GM12873 (cell line): ENCODE measurements around the gene TAS2R19.

Source experiments
- TF ChIP-seq, protein P1 (sequence below): IDR thresholded peaks from 2 replicates; pipeline ENCODE4 v1.5.1; 2012; ENCODE audit warnings: low read depth, mild to moderate bottlenecking, moderate library complexity, low read length, control low read depth; ENCODE audit not compliant: insufficient read depth; ENCODE audit errors: missing control alignments

TAS2R19 gene

DNA sequence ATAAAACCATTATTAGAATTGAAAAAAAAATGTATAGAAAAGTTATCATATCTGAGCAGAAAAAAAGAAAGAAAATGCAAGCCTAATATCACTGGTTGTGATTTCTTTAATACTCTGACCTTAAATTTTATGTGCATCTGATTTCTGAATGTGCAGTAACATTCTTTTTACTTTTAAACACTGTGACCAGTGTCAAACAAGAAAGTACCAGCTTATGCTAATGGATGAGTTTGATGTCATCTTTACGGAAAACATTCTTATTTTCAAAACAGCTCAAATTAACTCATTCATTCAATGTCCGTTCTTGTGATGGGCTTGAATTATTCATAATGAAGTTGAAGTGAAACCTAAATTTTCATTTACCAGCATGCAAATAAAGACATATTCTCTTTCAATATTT is 35.6 kb downstream of the TAS2R19 start, which contains the start of gene TAS2R50:
Gene TAS2R50 (minus strand): TSS at position 101 of the 400 bp plus-strand sequence. CDS start 52 bp downstream, at position 49.
- TF ChIP-seq, protein P1, sequence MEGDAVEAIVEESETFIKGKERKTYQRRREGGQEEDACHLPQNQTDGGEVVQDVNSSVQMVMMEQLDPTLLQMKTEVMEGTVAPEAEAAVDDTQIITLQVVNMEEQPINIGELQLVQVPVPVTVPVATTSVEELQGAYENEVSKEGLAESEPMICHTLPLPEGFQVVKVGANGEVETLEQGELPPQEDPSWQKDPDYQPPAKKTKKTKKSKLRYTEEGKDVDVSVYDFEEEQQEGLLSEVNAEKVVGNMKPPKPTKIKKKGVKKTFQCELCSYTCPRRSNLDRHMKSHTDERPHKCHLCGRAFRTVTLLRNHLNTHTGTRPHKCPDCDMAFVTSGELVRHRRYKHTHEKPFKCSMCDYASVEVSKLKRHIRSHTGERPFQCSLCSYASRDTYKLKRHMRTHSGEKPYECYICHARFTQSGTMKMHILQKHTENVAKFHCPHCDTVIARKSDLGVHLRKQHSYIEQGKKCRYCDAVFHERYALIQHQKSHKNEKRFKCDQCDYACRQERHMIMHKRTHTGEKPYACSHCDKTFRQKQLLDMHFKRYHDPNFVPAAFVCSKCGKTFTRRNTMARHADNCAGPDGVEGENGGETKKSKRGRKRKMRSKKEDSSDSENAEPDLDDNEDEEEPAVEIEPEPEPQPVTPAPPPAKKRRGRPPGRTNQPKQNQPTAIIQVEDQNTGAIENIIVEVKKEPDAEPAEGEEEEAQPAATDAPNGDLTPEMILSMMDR, result no peak

DNA sequence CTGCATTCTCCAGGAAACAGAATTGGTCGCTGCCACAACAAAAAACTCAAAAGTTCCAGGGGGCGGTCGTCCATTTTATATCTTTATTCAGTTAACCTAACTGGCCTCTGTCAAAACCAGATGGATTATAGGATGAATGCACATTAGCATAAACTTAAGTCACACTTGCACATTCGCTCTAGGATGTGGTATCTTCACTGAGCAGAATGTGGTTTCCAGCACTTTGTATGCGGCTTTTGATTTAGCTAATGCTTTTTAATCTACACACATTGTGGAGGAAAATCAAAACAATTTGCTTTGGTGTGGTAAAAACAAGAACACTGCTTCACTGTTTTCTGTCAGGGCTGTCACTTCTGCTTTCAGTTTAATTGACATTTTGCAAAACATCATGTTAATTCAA is 40.2 kb downstream of the TAS2R19 start:
- TF ChIP-seq, protein P1, result no peak

DNA sequence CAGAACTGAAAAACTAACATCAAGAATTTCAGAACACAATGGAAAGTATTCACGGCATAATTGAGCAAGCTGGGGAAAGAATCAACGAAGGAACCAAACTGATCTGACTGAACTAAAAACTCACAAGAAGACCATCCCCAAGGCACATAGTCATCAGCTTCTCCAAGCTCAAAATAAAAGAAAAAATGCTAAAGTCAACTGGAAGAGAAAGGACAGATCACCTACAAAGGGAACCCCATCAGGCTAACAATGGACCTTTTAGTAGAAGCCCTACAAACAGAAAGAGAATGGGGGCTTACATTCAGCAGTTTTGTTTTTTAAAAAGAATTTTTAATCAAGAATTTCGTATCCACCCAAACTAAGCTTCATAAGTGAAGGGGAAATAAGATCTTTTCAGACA is 47.5 kb downstream of the TAS2R19 start:
- TF ChIP-seq, protein P1, result no peak
